ENCODE measurements around the gene DNAH9.

DNAH9 gene

GRCh38 chr17:11882716-11883115 is 284.4 kb downstream of the DNAH9 start:
- TF ChIP-seq, protein P1, sequence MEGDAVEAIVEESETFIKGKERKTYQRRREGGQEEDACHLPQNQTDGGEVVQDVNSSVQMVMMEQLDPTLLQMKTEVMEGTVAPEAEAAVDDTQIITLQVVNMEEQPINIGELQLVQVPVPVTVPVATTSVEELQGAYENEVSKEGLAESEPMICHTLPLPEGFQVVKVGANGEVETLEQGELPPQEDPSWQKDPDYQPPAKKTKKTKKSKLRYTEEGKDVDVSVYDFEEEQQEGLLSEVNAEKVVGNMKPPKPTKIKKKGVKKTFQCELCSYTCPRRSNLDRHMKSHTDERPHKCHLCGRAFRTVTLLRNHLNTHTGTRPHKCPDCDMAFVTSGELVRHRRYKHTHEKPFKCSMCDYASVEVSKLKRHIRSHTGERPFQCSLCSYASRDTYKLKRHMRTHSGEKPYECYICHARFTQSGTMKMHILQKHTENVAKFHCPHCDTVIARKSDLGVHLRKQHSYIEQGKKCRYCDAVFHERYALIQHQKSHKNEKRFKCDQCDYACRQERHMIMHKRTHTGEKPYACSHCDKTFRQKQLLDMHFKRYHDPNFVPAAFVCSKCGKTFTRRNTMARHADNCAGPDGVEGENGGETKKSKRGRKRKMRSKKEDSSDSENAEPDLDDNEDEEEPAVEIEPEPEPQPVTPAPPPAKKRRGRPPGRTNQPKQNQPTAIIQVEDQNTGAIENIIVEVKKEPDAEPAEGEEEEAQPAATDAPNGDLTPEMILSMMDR (IDR thresholded peaks at IDR 0.05; ENCODE audit: extremely low read depth, missing control alignments) = no peak

DNA sequence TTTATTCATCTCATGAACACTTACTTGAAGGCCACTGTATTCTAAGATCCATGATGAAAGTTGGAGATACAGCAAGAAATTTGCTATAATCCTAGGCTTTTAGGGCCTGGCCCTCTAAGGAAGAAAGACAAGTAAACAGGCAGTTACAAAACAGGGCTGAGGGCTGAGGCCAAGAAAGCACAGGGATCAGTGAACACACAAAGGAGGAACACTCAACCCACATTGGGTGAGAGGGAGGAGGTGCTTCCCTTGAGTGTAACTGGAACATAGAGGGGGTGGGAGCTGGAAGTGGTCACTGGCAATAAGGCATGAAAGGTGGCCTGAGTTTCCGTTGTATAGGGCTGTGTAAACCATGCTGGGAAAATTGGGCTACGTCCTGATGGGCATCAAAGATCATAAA is 286.8 kb downstream of the DNAH9 start:
- TF ChIP-seq, protein P1 (IDR thresholded peaks at IDR 0.05; ENCODE audit: extremely low read depth, missing control alignments) = no peak
- DNase-seq (ENCODE audit: low spot score) = no peak

More at GRCh38 chr17:11882716-11883115, 284.4 kb downstream of the DNAH9 start:
- DNase-seq (ENCODE audit: low spot score) = no peak

- TF ChIP-seq, protein P1 (IDR thresholded peaks at IDR 0.05; ENCODE audit: extremely low read depth, missing control alignments) = no peak
- no peak for DNase-seq (ENCODE audit: low spot score)
These were observed 291.0 kb downstream of the DNAH9 start for GRCh38 chr17:11889266-11889665.

- TF ChIP-seq, protein P1 (IDR thresholded peaks at IDR 0.05; ENCODE audit: extremely low read depth, missing control alignments) = no peak
These were observed 295.6 kb downstream of the DNAH9 start for GRCh38 chr17:11893862-11894261.

DNA sequence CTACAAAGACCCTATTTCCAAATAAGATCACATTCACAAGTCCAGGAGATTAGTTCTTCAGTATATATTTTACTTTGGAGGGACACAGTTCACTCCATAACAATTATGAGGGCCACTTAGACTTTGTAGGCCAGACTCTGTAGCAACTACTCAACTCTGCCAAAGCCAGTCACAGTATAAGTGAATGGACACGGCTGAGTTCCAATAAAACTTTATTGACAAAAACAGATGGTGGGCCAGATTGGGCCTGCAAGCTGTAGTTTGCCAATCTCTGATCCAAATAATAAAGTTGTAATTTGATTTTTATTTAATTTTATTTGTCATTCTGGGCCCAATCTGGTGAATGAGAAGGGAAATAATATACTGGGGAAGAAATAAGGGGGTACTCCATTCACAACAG is 297.9 kb downstream of the DNAH9 start:
- TF ChIP-seq, protein P1 (IDR thresholded peaks at IDR 0.05; ENCODE audit: extremely low read depth, missing control alignments) = no peak
- no peak for DNase-seq (ENCODE audit: low spot score)

More at GRCh38 chr17:11893862-11894261, 295.6 kb downstream of the DNAH9 start:
- DNase-seq (ENCODE audit: low spot score) = no peak

- TF ChIP-seq, protein P1 (IDR thresholded peaks at IDR 0.05; ENCODE audit: extremely low read depth, missing control alignments) = no peak
- DNase-seq (ENCODE audit: low spot score) = no peak
These were observed 300.4 kb downstream of the DNAH9 start for GRCh38 chr17:11898526-11899235.

DNA sequence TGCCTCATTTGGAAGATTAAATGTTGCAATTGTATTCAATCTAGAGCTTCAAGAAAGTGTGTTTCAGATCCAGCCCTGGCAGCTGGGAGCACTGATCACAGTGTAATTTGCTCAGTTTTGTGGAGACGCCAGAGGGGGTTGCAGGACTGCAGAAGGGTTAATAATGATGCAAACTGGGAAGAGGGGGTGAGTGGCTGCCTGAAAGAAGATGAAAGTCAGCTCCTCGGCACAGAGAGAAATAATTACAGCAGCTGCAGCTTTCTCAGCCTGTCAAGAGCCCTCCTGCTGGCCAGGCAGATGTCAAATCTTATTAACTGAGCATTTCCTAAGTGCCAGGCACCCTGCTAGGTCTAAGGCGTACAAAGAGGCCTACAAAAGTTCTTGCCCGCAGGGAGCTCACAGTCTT is 301.3 kb downstream of the DNAH9 start:
- DNase-seq (ENCODE audit: low spot score) = no peak
- TF ChIP-seq, protein P1 (IDR thresholded peaks at IDR 0.05; ENCODE audit: extremely low read depth, missing control alignments) = no peak
